ENCODE data around the gene ZMIZ1. TPM values are rescaled to one million over a fixed set of nuclear protein-coding genes. Genes with fewer than 3 reads are reported as not detected.

ZMIZ1 gene
- total RNA-seq, 4 donors from 2014 or later, result 71.9 to 104 (median 79.5) TPM

DNA sequence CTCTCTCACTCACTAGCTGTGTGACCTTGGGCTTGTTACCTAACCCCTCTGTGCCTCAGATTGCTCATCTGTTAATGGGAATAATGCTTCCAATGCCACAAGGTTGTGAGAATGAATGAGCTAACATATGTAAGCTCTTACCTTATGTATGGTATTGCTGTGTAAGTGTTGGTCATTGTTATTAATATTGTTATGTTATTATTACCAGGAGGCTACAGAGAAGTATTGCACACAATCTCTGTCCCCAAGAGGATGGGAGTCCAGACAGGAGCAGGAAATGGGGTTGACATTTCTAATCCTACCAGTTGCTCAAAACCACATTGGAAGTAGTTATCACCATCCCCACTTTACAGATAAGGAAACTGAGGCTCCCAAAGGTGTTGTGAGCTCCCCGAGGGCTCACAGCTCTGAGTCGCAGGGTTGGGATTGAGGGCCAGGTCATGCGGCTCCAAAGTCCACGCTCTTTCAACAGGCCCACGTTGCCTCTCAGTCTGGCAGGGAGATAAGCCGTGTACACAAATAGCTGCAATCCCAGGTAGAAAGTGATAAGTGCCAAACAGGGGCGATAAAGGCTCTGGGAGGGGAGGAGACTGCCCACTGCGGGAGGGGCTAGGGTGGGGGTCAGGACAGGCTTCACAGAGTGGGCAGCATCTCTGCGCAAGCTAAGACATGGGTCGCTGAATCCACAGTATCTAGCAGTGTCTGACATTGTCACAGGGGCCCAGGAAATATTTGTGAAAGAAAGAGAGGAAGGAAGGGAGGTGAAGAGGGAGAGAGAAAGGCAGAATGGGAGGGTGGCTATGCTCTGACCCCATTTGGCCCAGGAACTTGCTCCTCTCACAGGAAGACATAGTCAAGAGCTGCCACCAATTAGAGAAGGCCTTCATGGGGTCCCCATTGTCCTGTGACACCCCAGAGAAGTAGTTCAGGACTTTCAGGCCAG, 9.6 kb upstream of the ZMIZ1 start:
- Histone ChIP-seq H3K27ac (no peak overlapping the region), H3K9me3 (no peaks in the 10 kb centered on the region), H3K27me3 (no peaks in the 10 kb centered on the region), H3K4me3 (no peak overlapping the region), H3K4me1 (peaks cover 4% of the 10 kb centered on the region), H3K36me3 (no peaks in the 10 kb centered on the region)
- WGBS, result 89% methylated on average over 10 of the region's 10 CpGs
- peak; percentile 30 to 54 for DNase-seq (ENCODE audit: low spot score in 2 of 2)
- TF ChIP-seq, protein P1, sequence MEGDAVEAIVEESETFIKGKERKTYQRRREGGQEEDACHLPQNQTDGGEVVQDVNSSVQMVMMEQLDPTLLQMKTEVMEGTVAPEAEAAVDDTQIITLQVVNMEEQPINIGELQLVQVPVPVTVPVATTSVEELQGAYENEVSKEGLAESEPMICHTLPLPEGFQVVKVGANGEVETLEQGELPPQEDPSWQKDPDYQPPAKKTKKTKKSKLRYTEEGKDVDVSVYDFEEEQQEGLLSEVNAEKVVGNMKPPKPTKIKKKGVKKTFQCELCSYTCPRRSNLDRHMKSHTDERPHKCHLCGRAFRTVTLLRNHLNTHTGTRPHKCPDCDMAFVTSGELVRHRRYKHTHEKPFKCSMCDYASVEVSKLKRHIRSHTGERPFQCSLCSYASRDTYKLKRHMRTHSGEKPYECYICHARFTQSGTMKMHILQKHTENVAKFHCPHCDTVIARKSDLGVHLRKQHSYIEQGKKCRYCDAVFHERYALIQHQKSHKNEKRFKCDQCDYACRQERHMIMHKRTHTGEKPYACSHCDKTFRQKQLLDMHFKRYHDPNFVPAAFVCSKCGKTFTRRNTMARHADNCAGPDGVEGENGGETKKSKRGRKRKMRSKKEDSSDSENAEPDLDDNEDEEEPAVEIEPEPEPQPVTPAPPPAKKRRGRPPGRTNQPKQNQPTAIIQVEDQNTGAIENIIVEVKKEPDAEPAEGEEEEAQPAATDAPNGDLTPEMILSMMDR (IDR thresholded peaks at IDR 0.05), result no peak

DNA sequence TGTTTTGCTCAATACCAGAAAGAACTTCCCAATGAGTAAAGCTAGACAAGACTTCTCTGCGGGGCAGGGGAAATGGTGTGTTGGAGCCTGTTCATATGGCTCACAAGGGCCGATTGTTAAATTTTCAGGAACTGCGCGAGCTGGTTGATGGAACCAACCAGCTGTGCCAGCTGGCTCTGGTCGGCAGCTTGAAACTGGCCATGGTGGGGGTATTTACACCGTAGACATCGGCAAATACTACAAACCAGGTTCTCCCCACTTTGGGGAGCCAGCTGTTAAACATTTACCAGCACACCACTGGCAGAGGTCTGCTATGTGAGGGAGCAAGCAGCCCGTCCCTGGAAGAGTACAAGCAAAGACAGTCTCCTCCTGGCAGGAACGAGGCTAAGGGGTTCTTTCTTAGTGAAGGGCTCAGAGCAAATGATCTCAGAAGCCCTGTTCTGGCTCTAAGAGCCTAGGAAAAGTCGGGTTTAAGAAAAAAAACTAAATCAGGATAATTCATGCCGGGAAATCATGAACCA, 8.8 kb upstream of the ZMIZ1 start:
- Histone ChIP-seq H3K27me3 (no peaks in the 10 kb centered on the region), H3K4me3 (no peak overlapping the region), H3K4me1 (peaks cover 4% of the 10 kb centered on the region), H3K36me3 (no peaks in the 10 kb centered on the region), H3K27ac (no peak overlapping the region), H3K9me3 (no peaks in the 10 kb centered on the region)
- TF ChIP-seq POLR2A (IDR thresholded peaks at IDR 0.05), result no peak
- DNase-seq (ENCODE audit: low spot score in 2 of 2), result peak; percentile 49 to 63
- WGBS, result 49% methylated on average over 11 of the region's 11 CpGs

- 83% methylated on average over 7 of the region's 7 CpGs for WGBS
- peaks cover 4% of the 10 kb centered on the region for H3K4me1 ChIP-seq
- no peak for TF ChIP-seq EP300 (IDR thresholded peaks at IDR 0.05)
- TF ChIP-seq POLR2A (IDR thresholded peaks at IDR 0.05), result no peak
- no peak for TF ChIP-seq POLR2AphosphoS5 (IDR thresholded peaks at IDR 0.05)
- TF ChIP-seq, protein P1 (IDR thresholded peaks at IDR 0.05), result no peak
- H3K9me3 ChIP-seq, result no peaks in the 10 kb centered on the region
- peak; percentile 42 to 57 for DNase-seq (ENCODE audit: low spot score in 2 of 2)
- no peaks in the 10 kb centered on the region for H3K36me3 ChIP-seq
- H3K27ac ChIP-seq, result no peak overlapping the region
- no peaks in the 10 kb centered on the region for H3K27me3 ChIP-seq
- no peak overlapping the region for H3K4me3 ChIP-seq
Measured at GRCh38 chr10:79060641-79061255, 8.0 kb upstream of the ZMIZ1 start.

GRCh38 chr10:79061441-79062315, 7.1 kb upstream of the ZMIZ1 start:
- TF ChIP-seq POLR2AphosphoS5 (IDR thresholded peaks at IDR 0.05), result no peak
- no peak for TF ChIP-seq EP300 (IDR thresholded peaks at IDR 0.05)
- TF ChIP-seq, protein P1 (IDR thresholded peaks at IDR 0.05), result no peak
- no peak for TF ChIP-seq POLR2A (IDR thresholded peaks at IDR 0.05)
- peak; percentile 52 to 72 for DNase-seq (ENCODE audit: low spot score in 2 of 2)
- Histone ChIP-seq H3K4me1 (peaks cover 12% of the 10 kb centered on the region), H3K27me3 (no peaks in the 10 kb centered on the region), H3K27ac (no peak overlapping the region), H3K4me3 (no peak overlapping the region), H3K9me3 (no peaks in the 10 kb centered on the region), H3K36me3 (no peaks in the 10 kb centered on the region)
- 91% methylated on average over 14 of the region's 14 CpGs for WGBS

DNA sequence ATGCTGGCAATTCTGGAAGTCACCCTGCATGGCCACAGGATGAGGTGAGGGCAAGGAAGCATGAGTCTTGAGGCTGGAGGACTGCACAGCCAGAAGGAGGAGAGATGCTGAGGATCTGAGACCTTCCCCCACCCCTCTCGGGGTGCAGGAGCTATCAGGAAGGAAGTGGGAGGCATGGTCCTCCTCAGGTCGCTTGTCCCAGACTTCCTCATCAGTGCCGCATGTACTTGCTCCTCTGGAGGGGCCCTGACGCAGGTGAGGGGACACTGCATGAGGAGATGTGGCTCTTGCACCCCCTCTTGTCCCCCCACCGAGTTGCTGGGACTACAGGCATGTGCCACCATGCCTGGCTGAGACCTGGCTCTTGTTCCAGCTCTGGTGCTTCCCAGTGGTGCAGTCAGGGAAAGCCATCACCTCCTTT, 5.7 kb upstream of the ZMIZ1 start:
- Histone ChIP-seq H3K4me3 (no peak overlapping the region), H3K4me1 (peaks cover 25% of the 10 kb centered on the region), H3K9me3 (no peaks in the 10 kb centered on the region), H3K27ac (no peak overlapping the region), H3K27me3 (no peaks in the 10 kb centered on the region), H3K36me3 (no peaks in the 10 kb centered on the region)
- DNase-seq (ENCODE audit: low spot score in 2 of 2), result peak; percentile 41 to 44
- TF ChIP-seq POLR2AphosphoS5 (IDR thresholded peaks at IDR 0.05), result no peak
- TF ChIP-seq POLR2A (IDR thresholded peaks at IDR 0.05), result no peak
- TF ChIP-seq EP300 (IDR thresholded peaks at IDR 0.05), result no peak
- TF ChIP-seq, protein P1 (IDR thresholded peaks at IDR 0.05), result no peak
- WGBS, result 84% methylated on average over 5 of the region's 5 CpGs

Data from suprapubic skin (tissue), 4 donors.